Thyroid gland (tissue), 4 donors: ENCODE measurements around the gene ARL14EP.

Experiments
- CTCF ChIP-seq, 6 experiments: fragments of 200-600 bp in 3 of 6; fragments of 450-650 bp in 3 of 6; sonication (generic) in 3 of 6; IDR thresholded peaks; one replicate each; pipeline ENCODE4 v1.5.1; 2016 to 2019; ENCODE audit warnings: antibody characterized with exemption in 6 of 6, mild to moderate bottlenecking in 2 of 6, inconsistent platforms in 1 of 6, moderate library complexity in 1 of 6
- POLR2A ChIP-seq, 2 donors: fragments of 450-650 bp; IDR thresholded peaks; one replicate each; pipeline ENCODE4 v1.6.1; 2017; ENCODE audit warnings: antibody characterized with exemption in 2 of 2, mild to moderate bottlenecking in 2 of 2, moderate library complexity in 1 of 2

- TF ChIP-seq CTCF (IDR thresholded peaks at IDR 0.05) (no peak), POLR2A (IDR thresholded peaks at IDR 0.05) (no peak)
These were observed 57.9 kb downstream of the ARL14EP start for GRCh38 chr11:30380846-30381245.
